ENCODE measurements around the gene RFX1. TPM values are rescaled to one million over a fixed set of nuclear protein-coding genes. Genes with fewer than 3 reads are reported as not detected.
A peak's percentile ranks its signal among the peaks of the same experiment; 100 is the strongest.

Gene RFX1
- total and polyA plus RNA-seq, 9 of the 15 experiments (the other 6 are each of a cell fraction or from before 2014, with no cell fraction given) = 0.14 to 19.3 (median 1.2) TPM

GRCh38 chr19:13952154-13952930 lies 53.8 kb downstream of the RFX1 start, which contains the start of gene DCAF15 (continued):
- TF ChIP-seq PBX2 (CRISPR knock-in tag; IDR thresholded peaks at IDR 0.05; ENCODE audit: low read depth) (peak; percentile 96), PBX2 (tag; conservative IDR thresholded peaks at IDR 0.05; ENCODE audit: low read depth) (peak; percentile 100), RFX7 (CRISPR knock-in tag; IDR thresholded peaks at IDR 0.05) (no peak), CEBPG (CRISPR knock-in tag; IDR thresholded peaks at IDR 0.05) (no peak), CEBPG (tag; conservative IDR thresholded peaks at IDR 0.05 in 1 of 2, IDR thresholded peaks at IDR 0.05 in 1 of 2) (no peak), DNMT1 (IDR thresholded peaks at IDR 0.05) (no peak), EP400 (IDR thresholded peaks at IDR 0.05) (peak; percentile 54; the same call in 1 of the 2 replicates), TRIM25 (IDR thresholded peaks at IDR 0.05; ENCODE audit: borderline replicate concordance) (no peak), ETS1 (conservative IDR thresholded peaks at IDR 0.05; ENCODE audit: control insufficient read depth, low read depth, low read length) (no peak; the same call in 1 of the 2 replicates), ZBTB7A (IDR thresholded peaks at IDR 0.05; ENCODE audit: borderline replicate concordance, control insufficient read depth, low read depth, low read length) (peak; percentile 49; the same call in 1 of the 2 replicates), RB1 (IDR thresholded peaks at IDR 0.05; ENCODE audit: low read depth) (peak; percentile 13; the same call in 1 of the 2 replicates), ZNF347 (CRISPR knock-in tag; IDR thresholded peaks at IDR 0.05; ENCODE audit: low read depth) (no peak), RBBP5 (IDR thresholded peaks at IDR 0.05; ENCODE audit: borderline replicate concordance, insufficient read depth, low read length, poor library complexity, severe bottlenecking) (peak; percentile 71), ZNF696 (CRISPR knock-in tag; conservative IDR thresholded peaks at IDR 0.05) (no peak), SRSF1 (IDR thresholded peaks at IDR 0.05; ENCODE audit: low read depth, low read length) (no peak), RBFOX2 (IDR thresholded peaks at IDR 0.05; ENCODE audit: low read depth, low read length) (peak; percentile 82), ZNF146 (CRISPR knock-in tag; IDR thresholded peaks at IDR 0.05; ENCODE audit: unreplicated experiment) (no peak)
- TF ChIP-seq, protein P1, sequence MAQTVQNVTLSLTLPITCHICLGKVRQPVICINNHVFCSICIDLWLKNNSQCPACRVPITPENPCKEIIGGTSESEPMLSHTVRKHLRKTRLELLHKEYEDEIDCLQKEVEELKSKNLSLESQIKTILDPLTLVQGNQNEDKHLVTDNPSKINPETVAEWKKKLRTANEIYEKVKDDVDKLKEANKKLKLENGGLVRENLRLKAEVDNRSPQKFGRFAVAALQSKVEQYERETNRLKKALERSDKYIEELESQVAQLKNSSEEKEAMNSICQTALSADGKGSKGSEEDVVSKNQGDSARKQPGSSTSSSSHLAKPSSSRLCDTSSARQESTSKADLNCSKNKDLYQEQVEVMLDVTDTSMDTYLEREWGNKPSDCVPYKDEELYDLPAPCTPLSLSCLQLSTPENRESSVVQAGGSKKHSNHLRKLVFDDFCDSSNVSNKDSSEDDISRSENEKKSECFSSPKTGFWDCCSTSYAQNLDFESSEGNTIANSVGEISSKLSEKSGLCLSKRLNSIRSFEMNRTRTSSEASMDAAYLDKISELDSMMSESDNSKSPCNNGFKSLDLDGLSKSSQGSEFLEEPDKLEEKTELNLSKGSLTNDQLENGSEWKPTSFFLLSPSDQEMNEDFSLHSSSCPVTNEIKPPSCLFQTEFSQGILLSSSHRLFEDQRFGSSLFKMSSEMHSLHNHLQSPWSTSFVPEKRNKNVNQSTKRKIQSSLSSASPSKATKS (CRISPR knock-in tag; IDR thresholded peaks at IDR 0.05) = no peak
